AG04449 (cell line): ENCODE results near the gene IL1RAPL2.
"Not testable (repeated sequence)": the region's sequence is repeated elsewhere in the genome, so short reads cannot be mapped to it uniquely, and the experiment has no call there.

Experiments
- CTCF ChIA-PET: fragments of 350-600 bp; formaldehyde crosslinking; extraction: SDS; loops from one replicate; lab custom pipeline; 2021; ENCODE audit warnings: antibody characterized with exemption; lab: Yijun Ruan, JAX
- POLR2A ChIA-PET: fragments of 400-600, 350-600 bp; formaldehyde crosslinking; extraction: SDS; loops from one replicate; lab custom pipeline; 2020; ENCODE audit warnings: antibody characterized with exemption, inconsistent platforms; lab: Yijun Ruan, JAX
- DNase-seq: peaks from one replicate; pipeline ENCODE4 v3.0.0-alpha.2; 2010; ENCODE audit warnings: low read depth, low spot score
- H3K4me3 ChIP-seq: 2 replicates; pipeline ENCODE4 v1.5.1; 2011; ENCODE audit warnings: low read depth, mild to moderate bottlenecking, control low read depth, low read length
- CTCF ChIP-seq: IDR thresholded peaks from one replicate; pipeline ENCODE4 v1.5.1; 2011; ENCODE audit warnings: mild to moderate bottlenecking, moderate library complexity, low read length, control low read depth, inconsistent platforms; ENCODE audit not compliant: insufficient read depth; ENCODE audit errors: missing control alignments

Gene IL1RAPL2

GRCh38 chrX:105013719-105014118, 447.7 kb downstream of the IL1RAPL2 start:
- ChIA-PET CTCF (no interaction called here), POLR2A (no interaction called here)
- no peak for TF ChIP-seq CTCF
- no peak for DNase-seq
- no peak overlapping the region for H3K4me3 ChIP-seq

- POLR2A ChIA-PET: no interaction called here
- no peak for DNase-seq
- H3K4me3 ChIP-seq: no peak overlapping the region
- TF ChIP-seq CTCF: no peak
- CTCF ChIA-PET: no interaction called here
Observed at GRCh38 chrX:105017641-105018040, 451.6 kb downstream of the IL1RAPL2 start.

- ChIA-PET POLR2A (no interaction called here), CTCF (no interaction called here)
- TF ChIP-seq CTCF: no peak
- no peak overlapping the region for H3K4me3 ChIP-seq
- DNase-seq: no peak
Observed at GRCh38 chrX:105018865-105019264, 452.9 kb downstream of the IL1RAPL2 start.

- CTCF ChIA-PET, DNase-seq, H3K4me3 ChIP-seq, POLR2A ChIA-PET: not testable (repeated sequence)
Observed at GRCh38 chrX:105028962-105029361, 463.0 kb downstream of the IL1RAPL2 start.

GRCh38 chrX:105038672-105039328, 472.8 kb downstream of the IL1RAPL2 start:
- no peak for DNase-seq
- ChIA-PET POLR2A (no interaction called here), CTCF (no interaction called here)
- H3K4me3 ChIP-seq: no peak overlapping the region
- no peak for TF ChIP-seq CTCF

GRCh38 chrX:105050921-105051320, 484.9 kb downstream of the IL1RAPL2 start:
- no peak for TF ChIP-seq CTCF
- ChIA-PET POLR2A (no interaction called here), CTCF (no interaction called here)

GRCh38 chrX:105051364-105051763, 485.4 kb downstream of the IL1RAPL2 start:
- ChIA-PET CTCF (no interaction called here), POLR2A (no interaction called here)
- TF ChIP-seq CTCF: no peak
- H3K4me3 ChIP-seq: no peak overlapping the region
- DNase-seq: no peak

More at GRCh38 chrX:105050921-105051320, 484.9 kb downstream of the IL1RAPL2 start:
- no peak for DNase-seq
- H3K4me3 ChIP-seq: no peak overlapping the region
